GM21367 (cell line): ENCODE data around the gene NR4A3.
"Not testable (repeated sequence)": the region's sequence is repeated elsewhere in the genome, so short reads cannot be mapped to it uniquely, and the experiment has no call there.

Experiments used
- ATAC-seq: cut with Tn5 transposase; IDR thresholded peaks from one replicate; pipeline ENCODE4 v1.9.1; 2021; ENCODE audit not compliant: unreplicated experiment

Gene NR4A3

GRCh38 chr9:99821396-99822108 is at the start of gene NR4A3:
NR4A3 (plus strand) TSS chr9:99821885; CDS start chr9:99828043, 6,158 bp downstream.
- peak; percentile 41 for ATAC-seq

GRCh38 chr9:99773468-99774138 is 48.1 kb upstream of the NR4A3 start:
- no peak for ATAC-seq

GRCh38 chr9:99778308-99778707 is 43.4 kb upstream of the NR4A3 start:
- ATAC-seq, result no peak

- ATAC-seq, result no peak
Observed at GRCh38 chr9:99778836-99779235, 42.8 kb upstream of the NR4A3 start.

- ATAC-seq, result no peak
Observed at GRCh38 chr9:99779277-99779676, 42.4 kb upstream of the NR4A3 start.

GRCh38 chr9:99782349-99782748 is 39.3 kb upstream of the NR4A3 start:
- ATAC-seq, result not testable (repeated sequence)

GRCh38 chr9:99782962-99783718 is 38.5 kb upstream of the NR4A3 start:
- ATAC-seq, result no peak

GRCh38 chr9:99783799-99784198 is 37.9 kb upstream of the NR4A3 start:
- no peak for ATAC-seq

GRCh38 chr9:99785010-99785590 is 36.6 kb upstream of the NR4A3 start:
- no peak for ATAC-seq

GRCh38 chr9:99787556-99787955 is 34.1 kb upstream of the NR4A3 start:
- no peak for ATAC-seq

- ATAC-seq, result no peak
Observed at GRCh38 chr9:99793528-99793927, 28.2 kb upstream of the NR4A3 start.

GRCh38 chr9:99796231-99796630 is 25.5 kb upstream of the NR4A3 start:
- ATAC-seq, result no peak

GRCh38 chr9:99801775-99802174 is 19.9 kb upstream of the NR4A3 start:
- ATAC-seq, result no peak

GRCh38 chr9:99803694-99804093 is 18.0 kb upstream of the NR4A3 start:
- ATAC-seq, result no peak

- peak; percentile 45 for ATAC-seq
Observed at GRCh38 chr9:99807276-99807852, 14.3 kb upstream of the NR4A3 start.

- ATAC-seq, result no peak
Observed at GRCh38 chr9:99807956-99808355, 13.7 kb upstream of the NR4A3 start.

- no peak for ATAC-seq
Observed at GRCh38 chr9:99808454-99808853, 13.2 kb upstream of the NR4A3 start.

GRCh38 chr9:99809586-99810319 is 11.9 kb upstream of the NR4A3 start:
- ATAC-seq, result no peak

GRCh38 chr9:99811172-99811571 is 10.5 kb upstream of the NR4A3 start:
- no peak for ATAC-seq

- ATAC-seq, result no peak
Observed at GRCh38 chr9:99811598-99812383, 9.9 kb upstream of the NR4A3 start.
